Fibroblast of lung (primary cell): ENCODE data around the gene LRMDA.

Experiments
- EZH2 ChIP-seq: IDR thresholded peaks from 2 replicates; pipeline ENCODE4 v1.5.1; 2012; ENCODE audit warnings: low read length, control low read depth, mild to moderate bottlenecking; ENCODE audit errors: missing control alignments
- TF ChIP-seq, protein P1 (sequence below), 2 donors: IDR thresholded peaks in 1 of 2; conservative IDR thresholded peaks in 1 of 2; 1 replicate in 1 of 2; 2 replicates in 1 of 2; pipeline ENCODE4 v1.5.1; 2011 to 2012; ENCODE audit warnings: low read length in 2 of 2, control low read depth in 1 of 2, inconsistent platforms in 1 of 2, low read depth in 1 of 2, mild to moderate bottlenecking in 1 of 2

- TF ChIP-seq, protein P1, sequence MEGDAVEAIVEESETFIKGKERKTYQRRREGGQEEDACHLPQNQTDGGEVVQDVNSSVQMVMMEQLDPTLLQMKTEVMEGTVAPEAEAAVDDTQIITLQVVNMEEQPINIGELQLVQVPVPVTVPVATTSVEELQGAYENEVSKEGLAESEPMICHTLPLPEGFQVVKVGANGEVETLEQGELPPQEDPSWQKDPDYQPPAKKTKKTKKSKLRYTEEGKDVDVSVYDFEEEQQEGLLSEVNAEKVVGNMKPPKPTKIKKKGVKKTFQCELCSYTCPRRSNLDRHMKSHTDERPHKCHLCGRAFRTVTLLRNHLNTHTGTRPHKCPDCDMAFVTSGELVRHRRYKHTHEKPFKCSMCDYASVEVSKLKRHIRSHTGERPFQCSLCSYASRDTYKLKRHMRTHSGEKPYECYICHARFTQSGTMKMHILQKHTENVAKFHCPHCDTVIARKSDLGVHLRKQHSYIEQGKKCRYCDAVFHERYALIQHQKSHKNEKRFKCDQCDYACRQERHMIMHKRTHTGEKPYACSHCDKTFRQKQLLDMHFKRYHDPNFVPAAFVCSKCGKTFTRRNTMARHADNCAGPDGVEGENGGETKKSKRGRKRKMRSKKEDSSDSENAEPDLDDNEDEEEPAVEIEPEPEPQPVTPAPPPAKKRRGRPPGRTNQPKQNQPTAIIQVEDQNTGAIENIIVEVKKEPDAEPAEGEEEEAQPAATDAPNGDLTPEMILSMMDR (conservative IDR thresholded peaks at IDR 0.05 in 1 of 2, IDR thresholded peaks at IDR 0.05 in 1 of 2; ENCODE audit: low read depth in 1 of 2, low read length in 2 of 2) = no peak
- TF ChIP-seq EZH2 = no peak
These were observed 759.3 kb downstream of the LRMDA start for GRCh38 chr10:76190634-76191270.
